ENCODE data around the gene CACNA1E.

CACNA1E gene

GRCh38 chr1:181737056-181737455, 253.7 kb downstream of the CACNA1E start (continued):
- TF ChIP-seq ESRRG (CRISPR knock-in tag; IDR thresholded peaks at IDR 0.05) (no peak), GLIS3 (CRISPR knock-in tag; IDR thresholded peaks at IDR 0.05) (no peak), ZC3H10 (CRISPR knock-in tag; IDR thresholded peaks at IDR 0.05) (no peak)
- TF ChIP-seq, protein P1, sequence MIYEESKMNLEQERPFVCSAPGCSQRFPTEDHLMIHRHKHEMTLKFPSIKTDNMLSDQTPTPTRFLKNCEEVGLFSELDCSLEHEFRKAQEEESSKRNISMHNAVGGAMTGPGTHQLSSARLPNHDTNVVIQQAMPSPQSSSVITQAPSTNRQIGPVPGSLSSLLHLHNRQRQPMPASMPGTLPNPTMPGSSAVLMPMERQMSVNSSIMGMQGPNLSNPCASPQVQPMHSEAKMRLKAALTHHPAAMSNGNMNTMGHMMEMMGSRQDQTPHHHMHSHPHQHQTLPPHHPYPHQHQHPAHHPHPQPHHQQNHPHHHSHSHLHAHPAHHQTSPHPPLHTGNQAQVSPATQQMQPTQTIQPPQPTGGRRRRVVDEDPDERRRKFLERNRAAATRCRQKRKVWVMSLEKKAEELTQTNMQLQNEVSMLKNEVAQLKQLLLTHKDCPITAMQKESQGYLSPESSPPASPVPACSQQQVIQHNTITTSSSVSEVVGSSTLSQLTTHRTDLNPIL (CRISPR knock-in tag; IDR thresholded peaks at IDR 0.05; ENCODE audit: low read depth) = no peak

DNA sequence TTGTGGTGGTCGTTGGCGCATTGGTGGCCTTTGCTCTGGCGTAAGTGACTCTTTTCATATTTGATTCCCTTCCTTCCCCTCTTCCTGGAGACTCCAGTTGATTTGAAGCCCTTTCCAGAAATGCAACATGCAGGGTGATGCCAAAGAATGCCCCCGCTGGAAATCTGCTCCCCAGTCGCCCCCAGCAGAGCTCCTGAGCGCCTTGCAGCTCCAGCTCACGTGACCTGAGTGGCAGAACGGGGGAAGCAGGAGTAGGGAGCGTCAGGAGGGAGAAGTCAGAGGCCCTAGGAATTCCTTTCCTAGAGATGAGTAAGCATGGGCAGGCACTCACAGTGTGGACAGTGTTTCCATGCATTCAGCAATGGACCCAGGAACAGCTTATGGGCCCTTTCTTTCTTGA, 255.9 kb downstream of the CACNA1E start:
- no peak for ATAC-seq
- TF ChIP-seq OSR1 (CRISPR knock-in tag; IDR thresholded peaks at IDR 0.05) = no peak
- TF ChIP-seq ZFP3 (CRISPR knock-in tag; IDR thresholded peaks at IDR 0.05) = no peak
- no peak for TF ChIP-seq CSDC2 (CRISPR knock-in tag; IDR thresholded peaks at IDR 0.05)
- TF ChIP-seq ZNF8 (CRISPR knock-in tag; IDR thresholded peaks at IDR 0.05) = no peak
- TF ChIP-seq RARB (CRISPR knock-in tag; IDR thresholded peaks at IDR 0.05) = no peak
- TF ChIP-seq POU6F1 (CRISPR knock-in tag; IDR thresholded peaks at IDR 0.05; ENCODE audit: borderline replicate concordance, low read depth) = no peak
- TF ChIP-seq TSHZ2 (CRISPR knock-in tag; IDR thresholded peaks at IDR 0.05) = no peak

DNA sequence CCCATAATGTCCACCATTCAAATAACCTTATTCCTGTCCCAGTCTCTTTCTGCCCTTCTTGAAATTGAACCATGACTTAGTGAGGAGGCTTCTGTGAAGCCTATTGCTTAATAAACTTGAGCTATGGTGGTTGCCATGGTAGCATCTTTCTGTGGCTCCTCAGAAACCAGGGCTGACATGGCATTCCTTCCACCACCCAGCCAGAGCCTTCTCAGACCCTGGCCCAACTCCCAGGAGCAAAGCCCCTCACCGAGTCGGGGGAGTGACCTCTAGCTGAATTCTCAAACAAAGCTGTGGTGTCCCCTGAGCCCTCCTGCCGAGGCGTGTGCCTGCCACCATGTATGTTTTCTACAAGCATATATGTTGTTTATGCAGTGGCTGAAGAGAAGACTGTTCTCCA, 259.1 kb downstream of the CACNA1E start:
- ATAC-seq = no peak
- no peak for TF ChIP-seq TOX (CRISPR knock-in tag; IDR thresholded peaks at IDR 0.05; ENCODE audit: borderline replicate concordance)
- no peak for TF ChIP-seq TCF4 (CRISPR knock-in tag; IDR thresholded peaks at IDR 0.05; ENCODE audit: borderline replicate concordance)
- TF ChIP-seq ZFP3 (CRISPR knock-in tag; IDR thresholded peaks at IDR 0.05) = no peak
- TF ChIP-seq ZNF70 (CRISPR knock-in tag; IDR thresholded peaks at IDR 0.05) = no peak
- TF ChIP-seq, protein P2, sequence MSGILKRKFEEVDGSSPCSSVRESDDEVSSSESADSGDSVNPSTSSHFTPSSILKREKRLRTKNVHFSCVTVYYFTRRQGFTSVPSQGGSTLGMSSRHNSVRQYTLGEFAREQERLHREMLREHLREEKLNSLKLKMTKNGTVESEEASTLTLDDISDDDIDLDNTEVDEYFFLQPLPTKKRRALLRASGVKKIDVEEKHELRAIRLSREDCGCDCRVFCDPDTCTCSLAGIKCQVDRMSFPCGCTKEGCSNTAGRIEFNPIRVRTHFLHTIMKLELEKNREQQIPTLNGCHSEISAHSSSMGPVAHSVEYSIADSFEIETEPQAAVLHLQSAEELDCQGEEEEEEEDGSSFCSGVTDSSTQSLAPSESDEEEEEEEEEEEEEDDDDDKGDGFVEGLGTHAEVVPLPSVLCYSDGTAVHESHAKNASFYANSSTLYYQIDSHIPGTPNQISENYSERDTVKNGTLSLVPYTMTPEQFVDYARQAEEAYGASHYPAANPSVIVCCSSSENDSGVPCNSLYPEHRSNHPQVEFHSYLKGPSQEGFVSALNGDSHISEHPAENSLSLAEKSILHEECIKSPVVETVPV (CRISPR knock-in tag; IDR thresholded peaks at IDR 0.05) = no peak
- no peak for TF ChIP-seq POU6F1 (CRISPR knock-in tag; IDR thresholded peaks at IDR 0.05; ENCODE audit: borderline replicate concordance, low read depth)
- no peak for TF ChIP-seq BACH2 (CRISPR knock-in tag; IDR thresholded peaks at IDR 0.05; ENCODE audit: borderline replicate concordance)
- no peak for TF ChIP-seq SNAI2 (CRISPR knock-in tag; IDR thresholded peaks at IDR 0.05)
- no peak for TF ChIP-seq CSDC2 (CRISPR knock-in tag; IDR thresholded peaks at IDR 0.05)
- no peak for TF ChIP-seq OSR1 (CRISPR knock-in tag; IDR thresholded peaks at IDR 0.05)
- no peak for TF ChIP-seq ARNTL (CRISPR knock-in tag; IDR thresholded peaks at IDR 0.05; ENCODE audit: borderline replicate concordance, low read depth)
- no peak for TF ChIP-seq RARB (CRISPR knock-in tag; IDR thresholded peaks at IDR 0.05)
- TF ChIP-seq ZFP30 (CRISPR knock-in tag; IDR thresholded peaks at IDR 0.05) = no peak
- TF ChIP-seq ZC3H10 (CRISPR knock-in tag; IDR thresholded peaks at IDR 0.05) = no peak

DNA sequence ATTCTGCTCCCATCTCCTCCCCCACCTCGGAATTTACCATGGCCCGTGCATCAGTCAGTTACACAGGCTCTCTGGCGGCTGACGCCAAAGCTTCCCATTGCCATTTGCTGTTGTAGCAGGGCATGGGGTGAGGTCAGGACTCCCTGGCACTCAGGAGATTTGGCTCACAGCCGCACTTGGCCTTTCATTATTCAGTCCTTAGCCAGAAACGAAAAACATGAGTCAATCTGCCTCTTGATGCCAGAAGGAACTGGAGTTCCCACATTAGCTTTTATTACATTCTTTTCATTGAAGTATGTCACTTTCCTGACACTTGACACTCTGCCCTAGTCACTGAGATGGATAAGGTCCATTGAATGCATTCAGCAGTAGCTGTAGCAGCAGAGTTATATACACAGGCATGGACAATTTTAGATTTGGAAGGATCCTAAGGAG, 260.6 kb downstream of the CACNA1E start:
- TF ChIP-seq, protein P1 (CRISPR knock-in tag; IDR thresholded peaks at IDR 0.05; ENCODE audit: low read depth) = no peak
- TF ChIP-seq ZFP30 (CRISPR knock-in tag; IDR thresholded peaks at IDR 0.05) = no peak
- no peak for TF ChIP-seq ZNF565 (CRISPR knock-in tag; conservative IDR thresholded peaks at IDR 0.05; ENCODE audit: low read depth)
- no peak for ATAC-seq

Data from SK-N-SH treated with all-trans-retinoic acid at 6 μM for 48 hours (cell line).